Neural progenitor cell (in vitro differentiated cells): Measurements from ENCODE around the gene SARDH. TPM values are rescaled to one million over a fixed set of nuclear protein-coding genes. Genes with fewer than 3 reads are reported as not detected.
A peak's percentile ranks its signal among the peaks of the same experiment; 100 is the strongest.
"Not testable (repeated sequence)": the region's sequence is repeated elsewhere in the genome, so short reads cannot be mapped to it uniquely, and the experiment has no call there.

ENCODE experiments used
- DNase-seq: peaks from one replicate; pipeline ENCODE4 v3.0.0-alpha.2; 2016; ENCODE audit warnings: low spot score
- H2AFZ ChIP-seq: fragments of 200-600 bp; sonication (generic); replicated peaks from 2 replicates; pipeline ENCODE4 v1.6.1; 2016; ENCODE audit warnings: antibody characterized with exemption
- H3F3A ChIP-seq: fragments of 200-600 bp; sonication (generic); 2 replicates; pipeline ENCODE4 v1.6.1; 2016; ENCODE audit warnings: antibody characterized with exemption, low read depth
- H3K27ac ChIP-seq: fragments of 200-600 bp; sonication (generic); 2 replicates; pipeline ENCODE4 v1.5.1; 2016; ENCODE audit warnings: mild to moderate bottlenecking
- H3K27me3 ChIP-seq: fragments of 200-600 bp; sonication (generic); 2 replicates; pipeline ENCODE4 v1.6.1; 2016; ENCODE audit warnings: mild to moderate bottlenecking, moderate library complexity
- H3K36me3 ChIP-seq: fragments of 200-600 bp; sonication (generic); 2 replicates; pipeline ENCODE4 v1.5.1; 2016
- H3K4me1 ChIP-seq: fragments of 200-600 bp; sonication (generic); 2 replicates; pipeline ENCODE4 v1.6.1; 2016; ENCODE audit warnings: mixed run types
- H3K4me2 ChIP-seq: fragments of 200-600 bp; sonication (generic); 2 replicates; pipeline ENCODE4 v1.6.1; 2016
- H3K4me3 ChIP-seq: fragments of 200-600 bp; sonication (generic); 2 replicates; pipeline ENCODE4 v1.5.1; 2016
- H3K79me2 ChIP-seq: fragments of 200-600 bp; sonication (generic); 2 replicates; pipeline ENCODE4 v1.6.1; 2016; ENCODE audit warnings: low read depth
- H3K9ac ChIP-seq: fragments of 200-600 bp; sonication (generic); 2 replicates; pipeline ENCODE4 v1.6.1; 2016
- H3K9me3 ChIP-seq: fragments of 200-600 bp; sonication (generic); 2 replicates; pipeline ENCODE4 v1.5.1; 2016; ENCODE audit warnings: low read depth
- H4K20me1 ChIP-seq: fragments of 200-600 bp; sonication (generic); 2 replicates; pipeline ENCODE4 v1.6.1; 2016; ENCODE audit warnings: low read depth
- H3K27ac Mint-ChIP-seq: 3 replicates; pipeline ENCODE4 v1.8.0; 2021; ENCODE audit warnings: mixed read lengths
- H3K27me3 Mint-ChIP-seq: 2 replicates; pipeline ENCODE4 v1.8.0; 2022; ENCODE audit warnings: low read depth, mild to moderate bottlenecking, inconsistent platforms, moderate library complexity, mixed read lengths; ENCODE audit not compliant: insufficient read depth
- H3K36me3 Mint-ChIP-seq: 3 replicates; pipeline ENCODE4 v1.8.0; 2021; ENCODE audit warnings: mixed read lengths
- H3K4me1 Mint-ChIP-seq: 3 replicates; pipeline ENCODE4 v1.8.0; 2021; ENCODE audit warnings: mixed read lengths
- H3K4me3 Mint-ChIP-seq: 3 replicates; pipeline ENCODE4 v1.8.0; 2021; ENCODE audit warnings: mild to moderate bottlenecking, moderate library complexity, mixed read lengths
- H3K9me3 Mint-ChIP-seq: 3 replicates; pipeline ENCODE4 v1.8.0; 2020; ENCODE audit warnings: mixed read lengths
- EZH2 ChIP-seq: fragments of 200-600 bp; sonication (generic); IDR thresholded peaks from 2 replicates; pipeline ENCODE4 v1.6.1; 2017; ENCODE audit warnings: antibody characterized with exemption, mild to moderate bottlenecking, moderate library complexity
- EZH2phosphoT487 ChIP-seq: fragments of 200-600 bp; sonication (generic); IDR thresholded peaks from 2 replicates; pipeline ENCODE4 v1.6.1; 2017; ENCODE audit warnings: antibody characterized with exemption
- total RNA-seq: library from RNA; depleted of rRNA; stranded (reverse); fragments of >200 nt; gene quantifications from 2 replicates; pipeline ENCODE4 v1.2.3, GENCODE V29; 2015; ENCODE audit warnings: low replicate concordance
- TF ChIP-seq, protein P1 (sequence below): fragments of 200-600 bp; sonication (generic); IDR thresholded peaks from 2 replicates; pipeline ENCODE4 v1.5.1; 2017; ENCODE audit warnings: antibody characterized with exemption, mild to moderate bottlenecking

The SARDH gene
- total RNA-seq, 1 donor from 2014 or later, result 3.9 TPM

DNA sequence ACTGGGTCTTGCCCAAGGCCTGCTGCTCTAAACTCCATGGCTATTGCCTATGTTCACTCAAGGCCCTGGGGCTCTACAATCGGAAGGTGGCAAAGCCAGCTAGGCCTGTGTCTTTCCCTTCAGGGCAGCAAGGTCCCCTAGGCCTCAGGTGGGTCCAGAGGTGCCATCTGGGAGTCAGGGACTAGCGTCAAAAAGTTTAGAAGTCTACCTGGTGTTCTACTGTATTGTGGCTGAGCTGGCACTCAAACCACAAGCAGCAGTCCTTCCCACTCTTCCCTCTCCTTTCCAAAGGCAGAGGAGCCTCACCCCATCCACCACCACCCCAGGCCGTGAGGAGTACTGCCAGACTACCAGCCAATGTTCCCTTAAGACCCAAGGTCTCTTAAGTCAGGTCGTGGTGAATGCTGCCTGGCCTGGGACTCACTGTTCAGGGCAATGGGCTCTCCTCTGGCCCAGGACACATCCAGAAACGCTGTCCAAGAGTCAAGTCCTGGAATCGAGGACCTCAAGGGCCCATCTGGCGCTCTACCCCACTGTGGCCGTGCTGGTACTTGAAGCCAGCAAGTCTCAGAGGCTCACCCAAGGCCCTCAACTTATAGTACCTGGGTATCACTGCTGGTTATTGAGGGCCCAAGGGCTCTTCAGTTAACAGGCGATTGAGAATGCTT lies 13.0 kb upstream of the SARDH start:
- DNase-seq, result peak; percentile 1
- Histone ChIP-seq H3F3A (no peaks in the 10 kb centered on the region), H3K4me3 (no peak overlapping the region), H3K36me3 (no peaks in the 10 kb centered on the region), H3K79me2 (no peaks in the 10 kb centered on the region), H3K4me1 (no peaks in the 10 kb centered on the region), H3K9me3 (no peaks in the 10 kb centered on the region), H3K27ac (no peak overlapping the region), H2AFZ (no peak overlapping the region), H4K20me1 (no peaks in the 10 kb centered on the region), H3K27me3 (no peaks in the 10 kb centered on the region), H3K9ac (no peak overlapping the region), H3K4me2 (no peak overlapping the region)
- Mint-ChIP-seq H3K4me3 (no peak overlapping the region), H3K4me1 (peaks cover 4% of the 10 kb centered on the region), H3K27ac (no peak overlapping the region), H3K27me3 (peaks cover 2% of the 10 kb centered on the region), H3K36me3 (peaks cover 9% of the 10 kb centered on the region), H3K9me3 (peaks cover 18% of the 10 kb centered on the region)
- TF ChIP-seq, protein P1, sequence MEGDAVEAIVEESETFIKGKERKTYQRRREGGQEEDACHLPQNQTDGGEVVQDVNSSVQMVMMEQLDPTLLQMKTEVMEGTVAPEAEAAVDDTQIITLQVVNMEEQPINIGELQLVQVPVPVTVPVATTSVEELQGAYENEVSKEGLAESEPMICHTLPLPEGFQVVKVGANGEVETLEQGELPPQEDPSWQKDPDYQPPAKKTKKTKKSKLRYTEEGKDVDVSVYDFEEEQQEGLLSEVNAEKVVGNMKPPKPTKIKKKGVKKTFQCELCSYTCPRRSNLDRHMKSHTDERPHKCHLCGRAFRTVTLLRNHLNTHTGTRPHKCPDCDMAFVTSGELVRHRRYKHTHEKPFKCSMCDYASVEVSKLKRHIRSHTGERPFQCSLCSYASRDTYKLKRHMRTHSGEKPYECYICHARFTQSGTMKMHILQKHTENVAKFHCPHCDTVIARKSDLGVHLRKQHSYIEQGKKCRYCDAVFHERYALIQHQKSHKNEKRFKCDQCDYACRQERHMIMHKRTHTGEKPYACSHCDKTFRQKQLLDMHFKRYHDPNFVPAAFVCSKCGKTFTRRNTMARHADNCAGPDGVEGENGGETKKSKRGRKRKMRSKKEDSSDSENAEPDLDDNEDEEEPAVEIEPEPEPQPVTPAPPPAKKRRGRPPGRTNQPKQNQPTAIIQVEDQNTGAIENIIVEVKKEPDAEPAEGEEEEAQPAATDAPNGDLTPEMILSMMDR, result no peak
- TF ChIP-seq EZH2, result no peak
- no peak for TF ChIP-seq EZH2phosphoT487

DNA sequence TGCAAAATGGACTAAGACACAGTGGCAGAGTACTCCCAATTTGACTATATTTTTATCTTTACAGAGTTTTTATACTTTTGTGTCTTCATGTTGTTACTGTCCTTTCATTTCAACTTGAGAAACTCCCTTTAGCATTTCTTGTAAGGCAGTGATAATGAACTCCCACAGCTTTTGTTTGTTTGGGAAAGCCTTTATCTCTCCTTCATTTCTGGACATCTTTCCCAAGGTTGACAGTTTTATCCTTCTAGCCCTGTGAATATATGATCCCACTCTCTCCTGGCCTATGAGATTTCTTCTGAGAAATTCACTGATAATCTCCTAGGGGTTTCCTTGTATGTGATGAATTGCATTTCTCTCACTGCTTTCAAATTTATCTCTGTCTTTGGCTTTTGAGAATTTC lies 9.2 kb upstream of the SARDH start:
- Histone ChIP-seq H3F3A (no peaks in the 10 kb centered on the region), H3K27me3 (no peaks in the 10 kb centered on the region), H3K79me2 (no peaks in the 10 kb centered on the region), H3K27ac (no peak overlapping the region), H3K36me3 (no peaks in the 10 kb centered on the region), H3K9ac (no peak overlapping the region), H3K4me3 (no peak overlapping the region), H3K9me3 (no peaks in the 10 kb centered on the region), H3K4me2 (no peak overlapping the region), H3K4me1 (no peaks in the 10 kb centered on the region), H4K20me1 (no peaks in the 10 kb centered on the region), H2AFZ (no peak overlapping the region)
- TF ChIP-seq EZH2phosphoT487, result no peak
- TF ChIP-seq, protein P1, result no peak
- TF ChIP-seq EZH2, result no peak
- Mint-ChIP-seq H3K36me3 (no peaks in the 10 kb centered on the region), H3K27me3 (no peaks in the 10 kb centered on the region), H3K9me3 (no peaks in the 10 kb centered on the region), H3K4me1 (peaks cover 6% of the 10 kb centered on the region), H3K4me3 (no peak overlapping the region), H3K27ac (no peak overlapping the region)
- DNase-seq, result no peak

DNA sequence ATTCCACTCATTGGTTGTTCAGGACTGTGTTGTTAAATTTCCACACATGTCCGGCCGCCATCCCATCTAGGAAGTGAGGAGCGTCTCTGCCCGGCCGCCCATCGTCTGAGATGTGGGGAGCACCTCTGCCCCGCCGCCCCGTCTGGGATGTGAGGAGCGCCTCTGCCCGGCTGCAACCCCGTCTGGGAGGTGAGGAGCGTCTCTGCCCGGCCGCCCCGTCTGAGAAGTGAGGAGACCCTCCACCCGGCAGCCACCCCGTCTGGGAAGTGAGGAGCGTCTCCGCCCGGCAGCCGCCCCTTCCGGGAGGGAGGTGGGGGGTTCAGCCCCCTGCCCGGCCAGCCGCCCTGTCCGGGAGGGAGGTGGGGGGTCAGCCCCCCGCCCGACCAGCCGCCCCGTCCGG lies 6.4 kb upstream of the SARDH start:
- not testable (repeated sequence) for H3K4me1 ChIP-seq, H3K4me1 Mint-ChIP-seq, H3K9ac ChIP-seq, DNase-seq, H3F3A ChIP-seq, H3K27me3 Mint-ChIP-seq, H3K27me3 ChIP-seq, H3K4me3 ChIP-seq, H3K27ac Mint-ChIP-seq, H3K9me3 Mint-ChIP-seq, H4K20me1 ChIP-seq, H3K9me3 ChIP-seq, H3K36me3 ChIP-seq, H3K27ac ChIP-seq, H3K4me2 ChIP-seq, H3K79me2 ChIP-seq, H2AFZ ChIP-seq, H3K36me3 Mint-ChIP-seq
- H3K4me3 Mint-ChIP-seq, result peak overlapping the region; percentile 6

DNA sequence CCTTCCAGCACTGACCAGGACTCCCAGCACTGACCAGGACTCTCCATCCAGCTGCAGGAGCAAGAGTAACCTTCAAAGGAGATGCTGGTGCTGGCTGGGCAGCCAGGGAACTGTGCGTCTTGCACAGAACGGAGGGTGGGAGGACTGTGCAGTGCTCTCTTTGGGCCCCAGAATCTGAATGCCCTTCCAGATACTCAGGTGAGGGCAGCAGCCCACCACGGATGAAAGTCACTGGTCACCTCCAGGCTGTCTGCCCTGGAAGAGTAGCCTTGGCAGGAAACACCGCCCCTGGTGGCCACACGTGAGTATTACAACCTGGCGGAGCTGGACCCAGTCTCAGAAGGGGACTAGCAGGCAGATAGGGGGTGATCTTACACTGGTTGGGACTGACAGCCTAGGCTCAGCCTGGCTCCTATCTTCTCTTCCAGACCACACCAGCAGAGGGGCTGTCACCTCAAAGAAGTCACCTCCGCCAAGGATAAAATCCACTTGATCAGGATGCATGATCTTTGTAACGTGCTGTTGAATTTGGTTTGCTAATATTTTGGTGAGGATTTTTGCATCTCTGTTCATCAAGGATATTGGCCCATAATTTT lies 4.8 kb upstream of the SARDH start:
- H3K4me3 Mint-ChIP-seq, result no peak overlapping the region
- no peak overlapping the region for H3K9ac ChIP-seq
- TF ChIP-seq EZH2phosphoT487, result no peak
- TF ChIP-seq, protein P1, result peak; percentile 97
- H3K27ac ChIP-seq, result no peak overlapping the region
- no peaks in the 10 kb centered on the region for H3K36me3 Mint-ChIP-seq
- H3K9me3 ChIP-seq, result no peaks in the 10 kb centered on the region
- H3K4me2 ChIP-seq, result no peak overlapping the region
- peaks cover 13% of the 10 kb centered on the region for H3K4me1 Mint-ChIP-seq
- H3K79me2 ChIP-seq, result no peaks in the 10 kb centered on the region
- no peaks in the 10 kb centered on the region for H3K9me3 Mint-ChIP-seq
- no peaks in the 10 kb centered on the region for H3K36me3 ChIP-seq
- H3K4me3 ChIP-seq, result no peak overlapping the region
- peak; percentile 88 for DNase-seq
- H4K20me1 ChIP-seq, result no peaks in the 10 kb centered on the region
- no peaks in the 10 kb centered on the region for H3K27me3 ChIP-seq
- peaks cover 2% of the 10 kb centered on the region for H3K27me3 Mint-ChIP-seq
- no peak overlapping the region for H2AFZ ChIP-seq
- no peak overlapping the region for H3K27ac Mint-ChIP-seq
- H3F3A ChIP-seq, result no peaks in the 10 kb centered on the region
- peaks cover 6% of the 10 kb centered on the region for H3K4me1 ChIP-seq
